PFSK-1 (cell line): Measurements from ENCODE around the gene ARL3.

ENCODE experiments used
- FOXP2 ChIP-seq: optimal IDR thresholded peaks from 2 replicates; pipeline ENCODE3; 2011; ENCODE audit warnings: borderline replicate concordance, control low read depth, inconsistent platforms; ENCODE audit not compliant: insufficient read depth; ENCODE audit errors: extremely low read length, extremely low read depth
- POLR2AphosphoS5 ChIP-seq: IDR thresholded peaks from 2 replicates; pipeline ENCODE4 v1.6.1; 2012; ENCODE audit warnings: low read depth, mild to moderate bottlenecking, control low read depth, low read length, moderate library complexity
- SIN3A ChIP-seq: IDR thresholded peaks from 2 replicates; pipeline ENCODE4 v1.6.1; 2012; ENCODE audit warnings: mild to moderate bottlenecking, low read length, moderate library complexity, borderline replicate concordance; ENCODE audit not compliant: insufficient read depth
- TAF1 ChIP-seq: IDR thresholded peaks from 2 replicates; pipeline ENCODE4 v1.6.1; 2012; ENCODE audit warnings: low read length, control low read depth, borderline replicate concordance; ENCODE audit not compliant: insufficient read depth
- TF ChIP-seq, protein P1 (sequence below), 2 experiments: IDR thresholded peaks; 2 replicates each; pipeline versions ENCODE4 v1.6.1 to v1.8.0; 2011 to 2012; ENCODE audit warnings: low read depth in 2 of 2, low read length in 2 of 2, control low read depth in 1 of 2, inconsistent platforms in 1 of 2, mild to moderate bottlenecking in 1 of 2, moderate library complexity in 1 of 2; ENCODE audit not compliant: insufficient read depth in 1 of 2

Gene ARL3

DNA sequence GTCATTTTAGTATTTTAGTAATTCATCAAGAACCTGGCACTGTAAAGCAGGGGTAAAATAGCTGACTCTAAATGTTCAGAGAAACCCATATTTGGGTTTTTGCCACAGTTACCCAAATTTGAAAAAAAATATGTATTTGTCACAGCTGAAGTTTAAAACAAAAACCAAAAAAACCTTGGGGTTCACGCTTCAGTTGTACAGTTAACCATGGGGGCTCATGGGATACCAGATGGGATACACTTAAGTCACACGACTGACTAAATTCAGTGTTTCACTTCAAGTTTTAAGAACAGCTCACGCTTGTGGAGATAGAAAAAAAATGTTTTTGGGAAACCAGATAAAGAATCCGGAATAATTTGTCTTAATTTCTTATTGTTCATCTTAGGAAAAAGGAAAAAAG, 2.1 kb downstream of the ARL3 start:
- no peak for TF ChIP-seq POLR2AphosphoS5
- no peak for TF ChIP-seq SIN3A
- no peak for TF ChIP-seq FOXP2
- no peak for TF ChIP-seq TAF1
- TF ChIP-seq, protein P1, sequence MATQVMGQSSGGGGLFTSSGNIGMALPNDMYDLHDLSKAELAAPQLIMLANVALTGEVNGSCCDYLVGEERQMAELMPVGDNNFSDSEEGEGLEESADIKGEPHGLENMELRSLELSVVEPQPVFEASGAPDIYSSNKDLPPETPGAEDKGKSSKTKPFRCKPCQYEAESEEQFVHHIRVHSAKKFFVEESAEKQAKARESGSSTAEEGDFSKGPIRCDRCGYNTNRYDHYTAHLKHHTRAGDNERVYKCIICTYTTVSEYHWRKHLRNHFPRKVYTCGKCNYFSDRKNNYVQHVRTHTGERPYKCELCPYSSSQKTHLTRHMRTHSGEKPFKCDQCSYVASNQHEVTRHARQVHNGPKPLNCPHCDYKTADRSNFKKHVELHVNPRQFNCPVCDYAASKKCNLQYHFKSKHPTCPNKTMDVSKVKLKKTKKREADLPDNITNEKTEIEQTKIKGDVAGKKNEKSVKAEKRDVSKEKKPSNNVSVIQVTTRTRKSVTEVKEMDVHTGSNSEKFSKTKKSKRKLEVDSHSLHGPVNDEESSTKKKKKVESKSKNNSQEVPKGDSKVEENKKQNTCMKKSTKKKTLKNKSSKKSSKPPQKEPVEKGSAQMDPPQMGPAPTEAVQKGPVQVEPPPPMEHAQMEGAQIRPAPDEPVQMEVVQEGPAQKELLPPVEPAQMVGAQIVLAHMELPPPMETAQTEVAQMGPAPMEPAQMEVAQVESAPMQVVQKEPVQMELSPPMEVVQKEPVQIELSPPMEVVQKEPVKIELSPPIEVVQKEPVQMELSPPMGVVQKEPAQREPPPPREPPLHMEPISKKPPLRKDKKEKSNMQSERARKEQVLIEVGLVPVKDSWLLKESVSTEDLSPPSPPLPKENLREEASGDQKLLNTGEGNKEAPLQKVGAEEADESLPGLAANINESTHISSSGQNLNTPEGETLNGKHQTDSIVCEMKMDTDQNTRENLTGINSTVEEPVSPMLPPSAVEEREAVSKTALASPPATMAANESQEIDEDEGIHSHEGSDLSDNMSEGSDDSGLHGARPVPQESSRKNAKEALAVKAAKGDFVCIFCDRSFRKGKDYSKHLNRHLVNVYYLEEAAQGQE (IDR thresholded peaks at IDR 0.05; ENCODE audit: insufficient read depth in 1 of 2, low read depth in 2 of 2, low read length in 2 of 2), result no peak

- TF ChIP-seq, protein P1 (IDR thresholded peaks at IDR 0.05; ENCODE audit: insufficient read depth in 1 of 2, low read depth in 2 of 2, low read length in 2 of 2), result no peak
- TF ChIP-seq FOXP2, result no peak
- no peak for TF ChIP-seq SIN3A
- no peak for TF ChIP-seq POLR2AphosphoS5
- TF ChIP-seq TAF1, result no peak
Observed at GRCh38 chr10:102710609-102711008, 3.6 kb downstream of the ARL3 start.

- no peak for TF ChIP-seq TAF1
- TF ChIP-seq SIN3A, result no peak
- TF ChIP-seq POLR2AphosphoS5, result no peak
- TF ChIP-seq, protein P1 (IDR thresholded peaks at IDR 0.05; ENCODE audit: insufficient read depth in 1 of 2, low read depth in 2 of 2, low read length in 2 of 2), result no peak
- no peak for TF ChIP-seq FOXP2
Observed at GRCh38 chr10:102705531-102705930, 8.7 kb downstream of the ARL3 start.

GRCh38 chr10:102704915-102705314, 9.3 kb downstream of the ARL3 start:
- TF ChIP-seq POLR2AphosphoS5 (no peak), SIN3A (no peak), FOXP2 (no peak), TAF1 (no peak)
- TF ChIP-seq, protein P1 (IDR thresholded peaks at IDR 0.05; ENCODE audit: insufficient read depth in 1 of 2, low read depth in 2 of 2, low read length in 2 of 2), result no peak

DNA sequence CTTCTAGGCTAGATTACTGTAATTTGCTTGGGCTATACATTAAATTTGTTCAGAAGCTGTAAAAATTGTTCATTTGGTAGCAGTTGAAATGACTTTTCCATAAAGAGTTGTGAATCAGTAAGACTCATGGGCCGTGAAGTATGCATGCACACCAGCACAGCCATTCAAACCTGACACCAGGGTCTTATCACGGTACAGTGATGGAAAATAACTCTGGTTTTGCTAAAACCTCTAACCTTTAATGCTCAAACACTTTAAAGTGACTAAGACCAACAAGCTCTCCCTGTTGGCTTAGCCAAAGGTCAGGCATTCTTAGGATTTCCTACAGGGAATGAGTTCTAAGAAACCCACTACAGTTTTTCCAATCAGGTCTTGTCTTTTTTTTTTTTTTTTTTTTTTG, 11.5 kb downstream of the ARL3 start:
- TF ChIP-seq SIN3A (no peak), TAF1 (no peak), FOXP2 (no peak), POLR2AphosphoS5 (no peak)
- TF ChIP-seq, protein P1 (IDR thresholded peaks at IDR 0.05; ENCODE audit: insufficient read depth in 1 of 2, low read depth in 2 of 2, low read length in 2 of 2), result no peak
